WTC11 (cell line): ENCODE results near the gene HHAT.

Experiments used
- CTCF ChIP-seq: fragments of 200-600 bp; IDR thresholded peaks from 2 replicates; pipeline ENCODE4 v1.8.0; 2022; ENCODE audit warnings: antibody characterized with exemption
- ELF4 ChIP-seq: sonication (generic); formaldehyde crosslinking; IDR thresholded peaks from 2 replicates; pipeline ENCODE4 v1.8.1; 2022; ENCODE audit warnings: low read depth, mild to moderate bottlenecking, moderate library complexity, missing genetic modification reagents
- SP1 ChIP-seq: sonication (generic); formaldehyde crosslinking; conservative IDR thresholded peaks from 2 replicates; pipeline ENCODE4 v1.8.1; 2022; ENCODE audit warnings: missing genetic modification reagents

- TF ChIP-seq SP1 (CRISPR knock-in tag) (no peak), CTCF (no peak), ELF4 (CRISPR knock-in tag) (no peak)
Observed at GRCh38 chr1:210505601-210506496, 177.1 kb downstream of the HHAT start.
